ENCODE data around the gene SEC11A. TPM values are rescaled to one million over a fixed set of nuclear protein-coding genes. Genes with fewer than 3 reads are reported as not detected.

The SEC11A gene
- total and polyA plus RNA-seq, 2 donors (not counting 1 experiment from before 2014, with no cell fraction given), result 23.1 to 78.0 TPM

DNA sequence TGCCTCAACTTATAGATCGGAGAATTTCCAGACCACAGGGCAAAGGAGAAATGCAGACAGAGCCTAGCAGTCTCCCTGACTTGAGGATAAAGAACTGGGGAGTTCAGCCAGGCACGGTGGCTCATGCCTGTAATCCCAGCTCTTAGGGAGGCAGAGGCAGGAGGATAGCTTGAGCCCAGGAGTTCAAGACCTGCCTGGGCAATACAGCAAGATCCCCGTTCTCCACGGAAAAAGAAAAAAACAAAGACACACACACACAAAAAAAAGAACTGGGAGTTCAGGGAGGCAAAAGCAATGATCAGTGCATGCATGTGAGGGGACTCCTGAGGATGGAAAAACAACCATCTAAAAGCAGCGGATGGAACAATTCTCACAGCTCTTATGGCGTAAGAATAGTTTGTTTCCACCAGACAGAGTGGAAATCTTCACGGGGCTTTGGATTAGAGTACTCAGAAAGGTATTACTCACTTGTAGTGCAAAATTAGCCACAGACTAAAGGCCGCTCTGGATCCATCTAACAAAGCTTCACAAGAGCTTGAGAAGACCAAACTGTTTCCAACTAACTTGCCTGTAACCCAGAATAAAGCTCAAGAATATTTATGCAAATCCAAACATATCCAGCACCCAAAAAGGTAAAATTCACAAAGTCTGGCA, 16.3 kb downstream of the SEC11A start:
- POLR2A ChIA-PET, result no interaction called here
- Histone ChIP-seq H3K4me1 (ENCODE audit: control insufficient read depth in 2 of 2, insufficient read depth in 2 of 2, low read length in 2 of 2) (peaks cover 11 to 23% of the 10 kb centered on the region in 2 donors), H3K4me3 (ENCODE audit: control extremely low read depth in 1 of 5, extremely low read depth in 1 of 5, insufficient read depth in 1 of 5, low read depth in 2 of 5, low read length in 4 of 5) (no peak overlapping the region), H3K27me3 (replicated peaks in 1 of 4; ENCODE audit: control extremely low read depth in 1 of 4, control insufficient read depth in 3 of 4, insufficient read depth in 4 of 4, low read length in 3 of 4) (no peaks in the 10 kb centered on the region), H3K36me3 (replicated peaks in 1 of 2; ENCODE audit: control extremely low read depth in 1 of 2, control insufficient read depth in 1 of 2, extremely low read depth in 1 of 2, insufficient read depth in 2 of 2, low read length in 1 of 2) (peaks cover 6 to 13% of the 10 kb centered on the region in 2 experiments), H3K27ac (ENCODE audit: low read length in 2 of 2) (no peak overlapping the region), H4K20me1 (ENCODE audit: control insufficient read depth, insufficient read depth, low read length, poor library complexity, severe bottlenecking) (peaks cover 71% of the 10 kb centered on the region), H3K9ac (ENCODE audit: low read length) (no peak overlapping the region), H2AFZ (ENCODE audit: insufficient read depth, low read depth, low read length, poor library complexity, severe bottlenecking) (no peak overlapping the region), H3K9me3 (ENCODE audit: control extremely low read depth in 1 of 3, control insufficient read depth in 2 of 3, insufficient read depth in 1 of 3, low read length in 2 of 3) (no peaks in the 10 kb centered on the region), H3K4me2 (replicated peaks; ENCODE audit: low read depth, low read length, poor library complexity, severe bottlenecking) (no peak overlapping the region), H3K79me2 (ENCODE audit: control insufficient read depth, insufficient read depth, low read length) (peaks cover 99% of the 10 kb centered on the region)
- TF ChIP-seq CTCF (IDR thresholded peaks at IDR 0.05) (no peak), EZH2 (IDR thresholded peaks at IDR 0.05; ENCODE audit: borderline replicate concordance, insufficient read depth, low read depth, low read length, poor library complexity, severe bottlenecking) (no peak)
- CTCF ChIA-PET, result no interaction called here
- ATAC-seq (ENCODE audit: low read depth) (no peak), DNase-seq (no peak)
- Mint-ChIP-seq H3K4me1 (peaks cover 65% of the 10 kb centered on the region), H3K27ac (no peak overlapping the region), H3K27me3 (no peaks in the 10 kb centered on the region), H3K9me3 (ENCODE audit: insufficient read depth) (no peaks in the 10 kb centered on the region), H3K4me3 (no peak overlapping the region)
- WGBS (ENCODE audit: insufficient coverage), result 96% methylated on average over 3 of the region's 8 CpGs
- intact Hi-C loops (cut with micrococcal nuclease), result no loop called here

DNA sequence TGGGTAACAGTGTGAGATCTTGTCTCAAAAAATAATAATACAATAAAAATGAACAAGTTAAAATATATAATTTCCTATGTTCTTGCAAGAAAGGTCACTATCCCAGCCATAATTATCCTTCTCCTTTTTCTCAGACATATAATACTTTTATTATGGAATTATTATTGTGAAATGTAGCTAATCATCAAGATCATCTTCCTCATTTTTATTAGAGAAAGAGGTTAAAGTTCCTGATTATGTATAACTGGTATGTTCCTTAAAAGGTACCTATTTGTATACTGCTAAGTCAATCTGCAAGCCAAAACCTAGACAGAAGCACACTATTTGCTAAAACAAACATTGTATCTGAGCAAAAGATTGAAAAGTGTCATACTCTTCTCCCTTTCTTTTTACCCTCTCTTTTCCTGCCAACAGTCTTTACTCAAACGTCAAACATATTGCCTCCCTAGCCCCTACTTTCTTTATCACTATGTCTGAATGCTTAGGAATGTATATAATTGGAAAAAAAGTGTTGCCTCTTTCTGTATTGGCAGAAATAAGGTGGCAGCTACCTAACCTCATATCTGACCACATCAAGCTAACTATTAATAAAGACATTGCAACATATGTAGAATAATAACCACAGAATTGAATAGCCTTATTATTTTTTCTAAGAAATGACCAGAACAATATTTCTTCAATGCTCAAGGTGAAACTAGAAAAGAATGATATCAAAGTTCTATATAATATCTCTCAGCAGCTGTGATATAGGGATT, 18.5 kb downstream of the SEC11A start:
- Mint-ChIP-seq H3K27me3 (no peaks in the 10 kb centered on the region), H3K4me3 (no peak overlapping the region), H3K9me3 (ENCODE audit: insufficient read depth) (no peaks in the 10 kb centered on the region), H3K4me1 (peaks cover 50% of the 10 kb centered on the region), H3K27ac (no peak overlapping the region)
- H3K36me3 ChIP-seq (replicated peaks in 1 of 2; ENCODE audit: control extremely low read depth in 1 of 2, control insufficient read depth in 1 of 2, extremely low read depth in 1 of 2, insufficient read depth in 2 of 2, low read length in 1 of 2), result peaks cover 0 to 4% of the 10 kb centered on the region in 2 experiments
- H3K4me1 ChIP-seq (ENCODE audit: control insufficient read depth in 2 of 2, insufficient read depth in 2 of 2, low read length in 2 of 2), result peaks cover 3 to 13% of the 10 kb centered on the region in 2 donors
- H3K4me3 ChIP-seq (ENCODE audit: control extremely low read depth in 1 of 5, extremely low read depth in 1 of 5, insufficient read depth in 1 of 5, low read depth in 2 of 5, low read length in 4 of 5), result no peak overlapping the region
- no peaks in the 10 kb centered on the region for H3K9me3 ChIP-seq (ENCODE audit: control extremely low read depth in 1 of 3, control insufficient read depth in 2 of 3, insufficient read depth in 1 of 3, low read length in 2 of 3)
- intact Hi-C loops (cut with micrococcal nuclease), result no loop called here
- DNase-seq, result no peak
- TF ChIP-seq EZH2 (IDR thresholded peaks at IDR 0.05; ENCODE audit: borderline replicate concordance, insufficient read depth, low read depth, low read length, poor library complexity, severe bottlenecking), result no peak
- no peak for TF ChIP-seq CTCF (IDR thresholded peaks at IDR 0.05)
- no peak overlapping the region for H3K4me2 ChIP-seq (replicated peaks; ENCODE audit: low read depth, low read length, poor library complexity, severe bottlenecking)
- H3K27me3 ChIP-seq (replicated peaks in 1 of 4; ENCODE audit: control extremely low read depth in 1 of 4, control insufficient read depth in 3 of 4, insufficient read depth in 4 of 4, low read length in 3 of 4), result no peaks in the 10 kb centered on the region
- no peak overlapping the region for H2AFZ ChIP-seq (ENCODE audit: insufficient read depth, low read depth, low read length, poor library complexity, severe bottlenecking)
- POLR2A ChIA-PET, result no interaction called here
- H4K20me1 ChIP-seq (ENCODE audit: control insufficient read depth, insufficient read depth, low read length, poor library complexity, severe bottlenecking), result peaks cover 69% of the 10 kb centered on the region
- peaks cover 99% of the 10 kb centered on the region for H3K79me2 ChIP-seq (ENCODE audit: control insufficient read depth, insufficient read depth, low read length)
- CTCF ChIA-PET, result no interaction called here
- H3K9ac ChIP-seq (ENCODE audit: low read length), result no peak overlapping the region
- ATAC-seq (ENCODE audit: low read depth), result no peak
- no CpG with 5 or more reads among the region's 1 CpG for WGBS (ENCODE audit: insufficient coverage)
- H3K27ac ChIP-seq (ENCODE audit: low read length in 2 of 2), result peak overlapping the region in 1 of 2 donors; percentile 48
